ENCODE data around the gene SMC2.

The SMC2 gene

GRCh38 chr9:104093647-104094533 lies at the start of gene SMC2:
SMC2 (plus strand) TSS chr9:104094309; CDS start chr9:104095385, 1,076 bp downstream.
- ATAC-seq (ENCODE audit: low read depth) = peak; percentile 90
- Mint-ChIP-seq H3K27ac (peak within 1 kb of the TSS; percentile 95), H3K4me3 (peak within 1 kb of the TSS; percentile 98), H3K36me3 (no peaks in the 10 kb centered on the region), H3K9me3 (no peaks in the 10 kb centered on the region), H3K4me1 (peaks cover 10% of the 10 kb centered on the region), H3K27me3 (peaks cover 2% of the 10 kb centered on the region)
- DNase-seq (ENCODE audit: low spot score in 2 of 2) = peak; percentile 94 to 95

GRCh38 chr9:104068546-104068945 lies 25.6 kb upstream of the SMC2 start:
- DNase-seq (ENCODE audit: low spot score in 2 of 2) (no peak), ATAC-seq (ENCODE audit: low read depth) (no peak)
- Mint-ChIP-seq H3K27ac (no peak overlapping the region), H3K36me3 (no peaks in the 10 kb centered on the region), H3K9me3 (no peaks in the 10 kb centered on the region), H3K27me3 (peaks cover 1% of the 10 kb centered on the region), H3K4me3 (no peak overlapping the region), H3K4me1 (no peaks in the 10 kb centered on the region)

GRCh38 chr9:104069288-104069687 lies 24.8 kb upstream of the SMC2 start:
- H3K9me3 Mint-ChIP-seq = no peaks in the 10 kb centered on the region
- DNase-seq (ENCODE audit: low spot score in 2 of 2) = no peak
- H3K4me3 Mint-ChIP-seq = no peak overlapping the region
- H3K4me1 Mint-ChIP-seq = no peaks in the 10 kb centered on the region
- H3K36me3 Mint-ChIP-seq = no peaks in the 10 kb centered on the region
- ATAC-seq (ENCODE audit: low read depth) = no peak
- peaks cover 1% of the 10 kb centered on the region for H3K27me3 Mint-ChIP-seq
- no peak overlapping the region for H3K27ac Mint-ChIP-seq

GRCh38 chr9:104071589-104071988 lies 22.5 kb upstream of the SMC2 start:
- Mint-ChIP-seq H3K4me1 (no peaks in the 10 kb centered on the region), H3K27me3 (peaks cover 3% of the 10 kb centered on the region), H3K27ac (no peak overlapping the region), H3K4me3 (no peak overlapping the region), H3K36me3 (no peaks in the 10 kb centered on the region), H3K9me3 (no peaks in the 10 kb centered on the region)
- ATAC-seq (ENCODE audit: low read depth) (no peak), DNase-seq (ENCODE audit: low spot score in 2 of 2) (no peak)

- no peak for ATAC-seq (ENCODE audit: low read depth)
- Mint-ChIP-seq H3K9me3 (no peaks in the 10 kb centered on the region), H3K27me3 (peaks cover 4% of the 10 kb centered on the region), H3K4me3 (no peak overlapping the region), H3K27ac (no peak overlapping the region), H3K36me3 (no peaks in the 10 kb centered on the region), H3K4me1 (no peaks in the 10 kb centered on the region)
- no peak for DNase-seq (ENCODE audit: low spot score in 2 of 2)
Observed at GRCh38 chr9:104073098-104073769, 20.9 kb upstream of the SMC2 start.

- H3K27me3 Mint-ChIP-seq = peaks cover 4% of the 10 kb centered on the region
- H3K4me3 Mint-ChIP-seq = no peak overlapping the region
- no peaks in the 10 kb centered on the region for H3K4me1 Mint-ChIP-seq
- ATAC-seq (ENCODE audit: low read depth) (no peak), DNase-seq (ENCODE audit: low spot score in 2 of 2) (no peak)
- no peaks in the 10 kb centered on the region for H3K9me3 Mint-ChIP-seq
- H3K36me3 Mint-ChIP-seq = no peaks in the 10 kb centered on the region
- no peak overlapping the region for H3K27ac Mint-ChIP-seq
Observed at GRCh38 chr9:104073770-104074133, 20.4 kb upstream of the SMC2 start.

- Mint-ChIP-seq H3K27ac (no peak overlapping the region), H3K4me1 (no peaks in the 10 kb centered on the region), H3K27me3 (peaks cover 4% of the 10 kb centered on the region), H3K9me3 (no peaks in the 10 kb centered on the region), H3K36me3 (no peaks in the 10 kb centered on the region), H3K4me3 (no peak overlapping the region)
- DNase-seq (ENCODE audit: low spot score in 2 of 2) (no peak), ATAC-seq (ENCODE audit: low read depth) (no peak)
Observed at GRCh38 chr9:104074876-104075275, 19.2 kb upstream of the SMC2 start.

GRCh38 chr9:104075801-104076753 lies 18.0 kb upstream of the SMC2 start:
- DNase-seq (ENCODE audit: low spot score in 2 of 2) (no peak), ATAC-seq (ENCODE audit: low read depth) (no peak)
- no peak overlapping the region for H3K27ac Mint-ChIP-seq
- no peak overlapping the region for H3K4me3 Mint-ChIP-seq
- H3K27me3 Mint-ChIP-seq = peaks cover 3% of the 10 kb centered on the region
- no peaks in the 10 kb centered on the region for H3K9me3 Mint-ChIP-seq
- no peaks in the 10 kb centered on the region for H3K4me1 Mint-ChIP-seq
- H3K36me3 Mint-ChIP-seq = no peaks in the 10 kb centered on the region

GRCh38 chr9:104078596-104078995 lies 15.5 kb upstream of the SMC2 start:
- no peak overlapping the region for H3K27ac Mint-ChIP-seq
- H3K4me3 Mint-ChIP-seq = no peak overlapping the region
- H3K9me3 Mint-ChIP-seq = peaks cover 3% of the 10 kb centered on the region
- H3K36me3 Mint-ChIP-seq = peaks cover 1% of the 10 kb centered on the region
- ATAC-seq (ENCODE audit: low read depth) = no peak
- peaks cover 2% of the 10 kb centered on the region for H3K4me1 Mint-ChIP-seq
- H3K27me3 Mint-ChIP-seq = peaks cover 3% of the 10 kb centered on the region
- DNase-seq (ENCODE audit: low spot score in 2 of 2) = no peak

- H3K9me3 Mint-ChIP-seq = peaks cover 3% of the 10 kb centered on the region
Observed at GRCh38 chr9:104080983-104081382, 13.1 kb upstream of the SMC2 start.

GRCh38 chr9:104082168-104082567 lies 11.9 kb upstream of the SMC2 start:
- peak; percentile 55 for ATAC-seq (ENCODE audit: low read depth)
- Mint-ChIP-seq H3K36me3 (peaks cover 1% of the 10 kb centered on the region), H3K4me3 (no peak overlapping the region), H3K27me3 (peaks cover 5% of the 10 kb centered on the region), H3K4me1 (peaks cover 2% of the 10 kb centered on the region), H3K9me3 (peaks cover 3% of the 10 kb centered on the region), H3K27ac (peak overlapping the region; percentile 56)
- DNase-seq (ENCODE audit: low spot score in 2 of 2) = no peak

More at GRCh38 chr9:104080983-104081382, 13.1 kb upstream of the SMC2 start:
- no peak overlapping the region for H3K4me3 Mint-ChIP-seq
- DNase-seq (ENCODE audit: low spot score in 2 of 2) = no peak
- peaks cover 4% of the 10 kb centered on the region for H3K27me3 Mint-ChIP-seq
- peaks cover 1% of the 10 kb centered on the region for H3K36me3 Mint-ChIP-seq
- no peak overlapping the region for H3K27ac Mint-ChIP-seq
- no peak for ATAC-seq (ENCODE audit: low read depth)
- H3K4me1 Mint-ChIP-seq = peaks cover 2% of the 10 kb centered on the region

GRCh38 chr9:104085525-104085924 lies 8.6 kb upstream of the SMC2 start:
- Mint-ChIP-seq H3K4me3 (no peak overlapping the region), H3K27me3 (peaks cover 11% of the 10 kb centered on the region)

GRCh38 chr9:104087894-104088293 lies 6.2 kb upstream of the SMC2 start:
- ATAC-seq (ENCODE audit: low read depth) (no peak), DNase-seq (ENCODE audit: low spot score in 2 of 2) (no peak)
- H3K27ac Mint-ChIP-seq = no peak overlapping the region
- H3K4me3 Mint-ChIP-seq = no peak overlapping the region
- H3K9me3 Mint-ChIP-seq = no peaks in the 10 kb centered on the region
- H3K36me3 Mint-ChIP-seq = no peaks in the 10 kb centered on the region
- peaks cover 3% of the 10 kb centered on the region for H3K4me1 Mint-ChIP-seq
- H3K27me3 Mint-ChIP-seq = peaks cover 11% of the 10 kb centered on the region

More at GRCh38 chr9:104085525-104085924, 8.6 kb upstream of the SMC2 start:
- Mint-ChIP-seq H3K4me1 (peaks cover 3% of the 10 kb centered on the region), H3K36me3 (peaks cover 1% of the 10 kb centered on the region), H3K9me3 (peaks cover 3% of the 10 kb centered on the region), H3K27ac (no peak overlapping the region)
- DNase-seq (ENCODE audit: low spot score in 2 of 2) = no peak
- ATAC-seq (ENCODE audit: low read depth) = no peak

- no peak for ATAC-seq (ENCODE audit: low read depth)
- H3K4me1 Mint-ChIP-seq = peaks cover 3% of the 10 kb centered on the region
- no peak overlapping the region for H3K27ac Mint-ChIP-seq
- no peak overlapping the region for H3K4me3 Mint-ChIP-seq
- H3K36me3 Mint-ChIP-seq = no peaks in the 10 kb centered on the region
- no peak for DNase-seq (ENCODE audit: low spot score in 2 of 2)
- no peaks in the 10 kb centered on the region for H3K9me3 Mint-ChIP-seq
- H3K27me3 Mint-ChIP-seq = peaks cover 11% of the 10 kb centered on the region
Observed at GRCh38 chr9:104088416-104088815, 5.7 kb upstream of the SMC2 start.
